Fibroblast of lung (primary cell): Measurements from ENCODE around the gene LTC4S. TPM values are rescaled to one million over a fixed set of nuclear protein-coding genes. Genes with fewer than 3 reads are reported as not detected.

ENCODE experiments used
- DNase-seq, 2 donors: peaks; one replicate each; pipeline versions ENCODE4 v3.0.0 to v3.0.0-alpha.2; 2010; ENCODE audit warnings: low read depth in 2 of 2
- H2AFZ ChIP-seq: 2 replicates; pipeline ENCODE4 v1.5.1; 2012; ENCODE audit warnings: low read length, control low read depth, inconsistent platforms
- H3K27ac ChIP-seq: 2 replicates; pipeline ENCODE4 v1.5.1; 2011; ENCODE audit warnings: low read length, control low read depth; ENCODE audit not compliant: insufficient read depth
- H3K27me3 ChIP-seq: 2 replicates; pipeline ENCODE4 v1.5.1; 2011; ENCODE audit warnings: mild to moderate bottlenecking, low read length; ENCODE audit not compliant: control insufficient read depth, insufficient read depth
- H3K36me3 ChIP-seq: 2 replicates; pipeline ENCODE4 v1.5.1; 2011; ENCODE audit warnings: low read length; ENCODE audit not compliant: control insufficient read depth, insufficient read depth
- H3K4me1 ChIP-seq: 2 replicates; pipeline ENCODE4 v1.5.1; 2011; ENCODE audit warnings: low read length; ENCODE audit not compliant: control insufficient read depth, insufficient read depth; ENCODE audit errors: extremely low read depth
- H3K4me2 ChIP-seq: 2 replicates; pipeline ENCODE4 v1.5.1; 2011; ENCODE audit warnings: low read length, control low read depth; ENCODE audit not compliant: insufficient read depth; ENCODE audit errors: extremely low read depth
- H3K4me3 ChIP-seq, 4 experiments: fragments of 200-600 bp in 1 of 4; sonication (generic) in 1 of 4; replicated peaks in 1 of 4; 2 replicates each; pipeline ENCODE4 v1.5.1; 2011 to 2016; ENCODE audit warnings: low read length in 4 of 4, low read depth in 3 of 4, mild to moderate bottlenecking in 3 of 4, control low read depth in 2 of 4, inconsistent platforms in 1 of 4, mixed read lengths in 1 of 4; ENCODE audit not compliant: insufficient read depth in 1 of 4; ENCODE audit errors: control extremely low read depth in 1 of 4
- H3K79me2 ChIP-seq: 2 replicates; pipeline ENCODE4 v1.5.1; 2012; ENCODE audit warnings: mild to moderate bottlenecking, low read length, inconsistent platforms; ENCODE audit not compliant: control insufficient read depth, insufficient read depth
- H3K9ac ChIP-seq: 2 replicates; pipeline ENCODE4 v1.5.1; 2011; ENCODE audit warnings: mild to moderate bottlenecking, low read length, control low read depth; ENCODE audit not compliant: insufficient read depth
- H3K9me3 ChIP-seq: 2 replicates; pipeline ENCODE4 v1.5.1; 2012; ENCODE audit warnings: low read depth, low read length; ENCODE audit not compliant: control insufficient read depth, insufficient read depth
- H4K20me1 ChIP-seq: 2 replicates; pipeline ENCODE4 v1.5.1; 2011; ENCODE audit warnings: low read length; ENCODE audit not compliant: control insufficient read depth, insufficient read depth; ENCODE audit errors: extremely low read depth
- CTCF ChIP-seq, 2 donors: IDR thresholded peaks in 1 of 2; conservative IDR thresholded peaks in 1 of 2; 1 replicate in 1 of 2; 2 replicates in 1 of 2; pipeline ENCODE4 v1.5.1; 2011 to 2012; ENCODE audit warnings: low read length in 2 of 2, control low read depth in 1 of 2, inconsistent platforms in 1 of 2, low read depth in 1 of 2, mild to moderate bottlenecking in 1 of 2
- EZH2 ChIP-seq: IDR thresholded peaks from 2 replicates; pipeline ENCODE4 v1.5.1; 2012; ENCODE audit warnings: low read length, control low read depth, mild to moderate bottlenecking; ENCODE audit errors: missing control alignments
- polyA plus RNA-seq, 2 donors: library from polyadenylated mRNA; depleted of rRNA in 1 of 2; stranded (reverse) in 1 of 2; unstranded in 1 of 2; fragments of >200 nt; gene quantifications; 2 replicates each; pipeline ENCODE4 v1.2.1, GENCODE V29; 2011 to 2012; ENCODE audit warnings: missing spikeins in 1 of 2
- total RNA-seq: library from RNA; depleted of rRNA; stranded (reverse); fragments of >200 nt; gene quantifications from 2 replicates; pipeline ENCODE4 v1.2.1, GENCODE V29; 2014

The LTC4S gene
- total and polyA plus RNA-seq, 2 donors (not counting 1 experiment from before 2014, with no cell fraction given) = 0.32 to 0.83 TPM

GRCh38 chr5:179747811-179748210 lies 46.0 kb upstream of the LTC4S start:
- no peak overlapping the region for H3K9ac ChIP-seq
- DNase-seq = no peak
- H3K79me2 ChIP-seq = peaks cover 54% of the 10 kb centered on the region
- no peaks in the 10 kb centered on the region for H3K27me3 ChIP-seq
- H3K27ac ChIP-seq = no peak overlapping the region
- no peak for TF ChIP-seq EZH2
- no peak for TF ChIP-seq CTCF (conservative IDR thresholded peaks at IDR 0.05 in 1 of 2, IDR thresholded peaks at IDR 0.05 in 1 of 2; ENCODE audit: low read depth in 1 of 2, low read length in 2 of 2)
- H3K36me3 ChIP-seq = peaks cover 4% of the 10 kb centered on the region
- peaks cover 1% of the 10 kb centered on the region for H4K20me1 ChIP-seq
- H3K9me3 ChIP-seq = no peaks in the 10 kb centered on the region
- H3K4me1 ChIP-seq = no peaks in the 10 kb centered on the region
- H3K4me2 ChIP-seq = no peak overlapping the region
- no peak overlapping the region for H3K4me3 ChIP-seq
- no peak overlapping the region for H2AFZ ChIP-seq

DNA sequence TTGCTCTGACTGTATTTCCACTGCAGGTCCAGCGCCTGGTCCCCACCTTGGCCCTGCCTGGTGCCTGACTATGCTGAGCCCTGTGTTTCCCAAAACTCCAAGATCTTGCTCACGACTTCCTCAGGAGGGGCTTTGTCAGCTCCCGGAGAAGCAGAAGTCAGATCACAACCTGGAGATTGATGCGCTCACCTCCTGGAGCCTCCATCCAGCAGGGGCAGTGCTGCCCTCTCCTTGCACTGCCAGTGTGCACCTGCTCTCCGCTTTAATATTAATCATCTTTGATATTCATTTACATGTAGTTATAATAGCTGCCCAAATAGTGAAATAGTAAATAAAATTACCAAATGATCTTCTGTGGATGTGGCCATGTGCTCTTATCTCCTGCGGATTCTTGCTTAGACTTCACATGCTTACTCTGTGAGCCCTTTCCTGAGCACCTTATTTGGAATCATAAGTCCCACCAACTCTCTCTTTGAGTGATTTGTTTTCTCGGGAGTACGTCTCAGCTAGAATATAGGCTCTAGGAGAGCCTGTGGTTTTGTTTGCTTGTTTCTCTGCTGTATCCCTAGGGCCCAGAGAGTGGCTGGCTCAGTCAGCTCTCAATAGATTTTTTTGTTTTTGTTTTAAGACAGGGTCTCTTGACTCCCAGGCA lies 43.8 kb upstream of the LTC4S start:
- Histone ChIP-seq H3K27me3 (no peaks in the 10 kb centered on the region), H3K9ac (no peak overlapping the region), H3K79me2 (peaks cover 64% of the 10 kb centered on the region), H2AFZ (no peak overlapping the region), H3K4me1 (no peaks in the 10 kb centered on the region), H3K27ac (no peak overlapping the region), H3K4me3 (no peak overlapping the region), H3K9me3 (no peaks in the 10 kb centered on the region), H3K4me2 (no peak overlapping the region), H3K36me3 (peaks cover 4% of the 10 kb centered on the region), H4K20me1 (peaks cover 1% of the 10 kb centered on the region)
- TF ChIP-seq EZH2 = no peak
- TF ChIP-seq CTCF (conservative IDR thresholded peaks at IDR 0.05 in 1 of 2, IDR thresholded peaks at IDR 0.05 in 1 of 2; ENCODE audit: low read depth in 1 of 2, low read length in 2 of 2) = no peak
- DNase-seq = no peak

DNA sequence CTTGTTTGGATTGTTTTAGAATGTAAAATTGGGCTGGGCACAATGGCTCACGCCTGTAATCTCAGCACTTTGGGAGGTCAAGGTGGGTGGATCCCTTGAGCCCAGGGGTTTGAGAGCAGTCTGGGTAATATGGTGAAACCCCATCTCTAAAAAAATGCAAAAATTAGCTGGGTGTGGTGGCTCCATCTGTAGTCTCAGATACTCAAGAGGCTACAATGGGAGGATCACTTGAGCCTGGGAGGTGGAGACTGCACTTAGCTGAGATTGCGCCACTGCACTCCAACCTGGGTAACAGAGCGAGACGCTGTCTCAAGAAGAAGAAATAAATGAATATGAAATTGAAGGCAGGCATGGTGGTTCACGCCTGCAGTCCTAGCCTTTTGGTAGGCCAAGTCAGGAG lies 39.8 kb upstream of the LTC4S start:
- no peak overlapping the region for H2AFZ ChIP-seq
- peaks cover 2% of the 10 kb centered on the region for H3K36me3 ChIP-seq
- H3K9ac ChIP-seq = no peak overlapping the region
- no peaks in the 10 kb centered on the region for H3K27me3 ChIP-seq
- H3K27ac ChIP-seq = no peak overlapping the region
- no peaks in the 10 kb centered on the region for H3K9me3 ChIP-seq
- H3K4me2 ChIP-seq = no peak overlapping the region
- peaks cover 67% of the 10 kb centered on the region for H3K79me2 ChIP-seq
- H3K4me1 ChIP-seq = no peaks in the 10 kb centered on the region
- no peaks in the 10 kb centered on the region for H4K20me1 ChIP-seq
- TF ChIP-seq CTCF (conservative IDR thresholded peaks at IDR 0.05 in 1 of 2, IDR thresholded peaks at IDR 0.05 in 1 of 2; ENCODE audit: low read depth in 1 of 2, low read length in 2 of 2) = no peak
- DNase-seq = no peak
- H3K4me3 ChIP-seq = no peak overlapping the region
